Measurements from ENCODE around the gene SLC51B. TPM values are rescaled to one million over a fixed set of nuclear protein-coding genes. Genes with fewer than 3 reads are reported as not detected.

Gene SLC51B
- total RNA-seq, 1 experiment from 2014 or later = not detected

- peaks cover 11% of the 10 kb centered on the region for H3K4me1 ChIP-seq (ENCODE audit: insufficient read depth, low read length, poor library complexity, severe bottlenecking)
- intact Hi-C loops (cut with micrococcal nuclease; ENCODE audit: unreplicated experiment) = no loop called here
- no peak overlapping the region for H3K27ac ChIP-seq (ENCODE audit: low read depth, low read length, poor library complexity, severe bottlenecking)
- no peak overlapping the region for H3K4me3 ChIP-seq (ENCODE audit: low read depth, low read length, poor library complexity, severe bottlenecking)
- ChIA-PET POLR2A (ENCODE audit: low non-redundant PET) (no interaction called here), CTCF (no interaction called here)
- no TSS peak for BruUV-seq (replicated peaks)
- DNase-seq (ENCODE audit: low spot score) = no peak
- no peaks in the 10 kb centered on the region for H3K36me3 ChIP-seq (ENCODE audit: insufficient read depth, low read length, poor library complexity, severe bottlenecking)
- no peaks in the 10 kb centered on the region for H3K9me3 ChIP-seq (ENCODE audit: low read depth, low read length, poor library complexity, severe bottlenecking)
- H3K27me3 ChIP-seq (replicated peaks; ENCODE audit: insufficient read depth, low read depth, low read length, poor library complexity) = no peaks in the 10 kb centered on the region
- no peak for TF ChIP-seq EZH2 (IDR thresholded peaks at IDR 0.05; ENCODE audit: borderline replicate concordance, low read depth, low read length, poor library complexity, severe bottlenecking)
- TF ChIP-seq CTCF (conservative IDR thresholded peaks at IDR 0.05; ENCODE audit: low read depth, low read length) = no peak
Measured at GRCh38 chr15:65048241-65048640, 3.1 kb downstream of the SLC51B start.

- no TSS peak for BruUV-seq (replicated peaks)
- H3K9me3 ChIP-seq (ENCODE audit: low read depth, low read length, poor library complexity, severe bottlenecking) = no peaks in the 10 kb centered on the region
- DNase-seq (ENCODE audit: low spot score) = peak; percentile 98
- no peaks in the 10 kb centered on the region for H3K36me3 ChIP-seq (ENCODE audit: insufficient read depth, low read length, poor library complexity, severe bottlenecking)
- TF ChIP-seq CTCF (conservative IDR thresholded peaks at IDR 0.05; ENCODE audit: low read depth, low read length) (no peak), EZH2 (IDR thresholded peaks at IDR 0.05; ENCODE audit: borderline replicate concordance, low read depth, low read length, poor library complexity, severe bottlenecking) (no peak)
- intact Hi-C loops (cut with micrococcal nuclease; ENCODE audit: unreplicated experiment) = no loop called here
- CTCF ChIA-PET = no interaction called here
- peak overlapping the region; percentile 22 for H3K4me3 ChIP-seq (ENCODE audit: low read depth, low read length, poor library complexity, severe bottlenecking)
- peaks cover 11% of the 10 kb centered on the region for H3K4me1 ChIP-seq (ENCODE audit: insufficient read depth, low read length, poor library complexity, severe bottlenecking)
- no peaks in the 10 kb centered on the region for H3K27me3 ChIP-seq (replicated peaks; ENCODE audit: insufficient read depth, low read depth, low read length, poor library complexity)
- POLR2A ChIA-PET (ENCODE audit: low non-redundant PET) = no interaction called here
- no peak overlapping the region for H3K27ac ChIP-seq (ENCODE audit: low read depth, low read length, poor library complexity, severe bottlenecking)
Measured at GRCh38 chr15:65049418-65049840, 4.2 kb downstream of the SLC51B start.

DNA sequence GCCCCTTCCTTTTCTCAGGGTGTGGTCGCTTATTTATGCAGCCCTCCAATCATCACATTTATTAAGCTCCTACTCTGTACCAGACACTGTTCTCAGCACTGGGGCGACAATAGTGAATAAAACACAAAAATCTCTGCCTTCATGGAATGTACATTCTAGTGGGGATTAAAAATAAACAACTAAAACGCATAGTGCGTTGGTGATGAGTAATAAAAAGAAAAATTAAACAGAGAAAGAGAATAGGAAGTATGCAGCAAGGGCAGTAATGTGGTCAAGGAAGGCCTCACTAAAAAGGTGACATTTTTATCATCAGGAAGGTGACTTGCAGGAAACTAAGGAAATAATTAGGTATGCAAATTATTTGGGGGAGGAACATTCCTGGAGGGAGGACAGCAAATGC is 5.1 kb downstream of the SLC51B start:
- no peaks in the 10 kb centered on the region for H3K27me3 ChIP-seq (replicated peaks; ENCODE audit: insufficient read depth, low read depth, low read length, poor library complexity)
- H3K4me3 ChIP-seq (ENCODE audit: low read depth, low read length, poor library complexity, severe bottlenecking) = no peak overlapping the region
- intact Hi-C loops (cut with micrococcal nuclease; ENCODE audit: unreplicated experiment) = loop anchor here (5.0 kb wide), 2 partner anchors 37 to 247 kb away; partner anchors contain the start of gene RNU5A-1
- ChIA-PET CTCF (no interaction called here), POLR2A (ENCODE audit: low non-redundant PET) (no interaction called here)
- peaks cover 11% of the 10 kb centered on the region for H3K4me1 ChIP-seq (ENCODE audit: insufficient read depth, low read length, poor library complexity, severe bottlenecking)
- no peak for DNase-seq (ENCODE audit: low spot score)
- no TSS peak for BruUV-seq (replicated peaks)
- TF ChIP-seq CTCF (conservative IDR thresholded peaks at IDR 0.05; ENCODE audit: low read depth, low read length) = no peak
- TF ChIP-seq EZH2 (IDR thresholded peaks at IDR 0.05; ENCODE audit: borderline replicate concordance, low read depth, low read length, poor library complexity, severe bottlenecking) = no peak
- H3K36me3 ChIP-seq (ENCODE audit: insufficient read depth, low read length, poor library complexity, severe bottlenecking) = no peaks in the 10 kb centered on the region
- H3K9me3 ChIP-seq (ENCODE audit: low read depth, low read length, poor library complexity, severe bottlenecking) = no peaks in the 10 kb centered on the region
- H3K27ac ChIP-seq (ENCODE audit: low read depth, low read length, poor library complexity, severe bottlenecking) = no peak overlapping the region

Measured in A673 (cell line).